ENCODE data around the gene BCAR1.

GRCh38 chr16:75261590-75262078 is 10.2 kb upstream of the BCAR1 start:
- no peak for TF ChIP-seq POLR2A (IDR thresholded peaks at IDR 0.05)
- no peak for TF ChIP-seq CTCF (IDR thresholded peaks at IDR 0.05)
- TF ChIP-seq POLR2AphosphoS5 (IDR thresholded peaks at IDR 0.05), result no peak

Data from prostate gland (tissue), 2 donors.